HT-29 (cell line): Measurements from ENCODE around the gene PDE7B. TPM values are rescaled to one million over a fixed set of nuclear protein-coding genes. Genes with fewer than 3 reads are reported as not detected.

ENCODE experiments used
- DNase-seq: peaks from one replicate; pipeline ENCODE4 v3.0.0-alpha.2; 2015; ENCODE audit warnings: low spot score
- total RNA-seq: library from RNA; depleted of rRNA; stranded (reverse); fragments of >200 nt; shearing (Covaris generic); gene quantifications from 2 replicates; pipeline ENCODE4 v1.2.3, GENCODE V29; 2014

The PDE7B gene
- total RNA-seq, 1 experiment from 2014 or later, result not detected

DNA sequence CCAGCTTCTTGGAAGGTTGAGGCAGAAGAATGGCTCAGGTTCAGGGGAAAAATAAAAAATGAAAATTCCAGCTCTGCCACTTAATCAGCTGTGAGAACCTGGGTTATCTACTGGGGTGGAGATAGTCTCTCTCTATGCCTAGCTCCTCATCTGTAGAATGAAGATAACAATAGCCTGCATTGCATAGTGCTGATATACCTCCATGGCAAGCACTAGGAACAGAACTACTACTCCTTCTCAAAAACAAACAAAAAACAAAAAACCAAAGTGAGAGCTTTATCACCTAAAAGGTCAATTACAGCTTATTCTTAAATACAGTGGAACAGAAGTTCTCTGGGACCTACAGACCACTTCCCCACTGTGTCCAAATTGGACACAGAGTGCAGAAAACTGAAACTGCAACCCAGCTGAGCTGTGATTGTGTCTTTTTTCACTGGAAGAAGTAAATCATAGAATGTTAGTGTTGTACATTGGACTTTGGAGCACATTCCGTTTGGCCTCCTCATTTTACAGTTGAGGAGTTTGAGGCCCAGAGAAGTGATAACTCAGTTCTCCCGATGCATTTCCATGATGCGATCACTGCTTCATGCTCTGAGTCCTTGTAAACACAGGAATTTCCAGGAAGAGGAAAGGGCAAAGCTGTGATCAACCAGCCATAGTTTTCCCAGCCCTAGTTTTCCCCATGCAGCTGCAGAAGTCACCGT lies 375.3 kb downstream of the PDE7B start:
- no peak for DNase-seq

DNA sequence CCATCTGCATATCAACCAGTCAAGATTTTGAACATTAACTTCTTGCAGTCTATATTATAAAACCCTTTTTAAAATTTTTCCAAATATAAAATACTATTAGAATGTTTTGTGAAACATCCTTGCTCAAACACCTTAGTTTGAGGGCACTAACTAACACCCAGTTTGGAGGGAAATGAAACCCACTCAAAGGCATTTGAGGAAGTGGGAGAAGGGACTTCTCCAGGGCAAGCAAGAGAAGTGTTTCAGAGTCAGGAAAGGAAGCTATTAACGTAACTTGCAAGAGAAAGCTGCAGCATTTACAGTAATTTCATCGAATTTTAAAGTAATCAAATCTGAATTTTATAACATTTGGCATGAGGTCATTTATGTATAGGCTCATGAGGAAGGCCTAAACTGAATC lies 377.3 kb downstream of the PDE7B start:
- no peak for DNase-seq

DNA sequence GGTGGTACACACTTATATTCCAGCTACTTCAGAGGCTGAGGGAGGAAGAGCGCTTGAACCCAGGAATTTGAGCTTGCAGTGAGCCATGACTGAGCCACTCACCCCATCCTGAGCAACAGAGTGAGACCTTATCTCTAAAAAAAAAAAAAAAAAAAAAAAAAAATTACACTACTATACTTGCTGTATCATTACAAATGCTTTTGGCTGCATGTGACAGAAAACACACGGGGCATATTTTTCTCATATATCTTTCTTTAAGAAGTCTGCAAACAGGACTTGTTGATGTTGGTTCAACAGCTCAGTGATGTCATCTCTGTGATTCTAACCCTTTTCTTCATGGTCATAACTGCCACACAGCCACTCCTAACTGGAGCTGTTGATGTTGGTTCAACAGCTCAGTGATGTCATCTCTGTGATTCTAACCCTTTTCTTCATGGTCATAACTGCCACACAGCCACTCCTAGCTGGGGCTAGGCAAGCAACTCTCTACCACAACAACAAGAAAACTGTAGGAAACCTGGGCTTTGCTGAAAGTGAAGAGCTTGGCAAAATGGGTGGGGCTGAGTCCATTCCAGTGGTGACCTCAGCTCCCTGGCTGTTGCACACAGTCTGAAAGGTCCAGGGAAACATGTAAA lies 378.8 kb downstream of the PDE7B start:
- no peak for DNase-seq

DNA sequence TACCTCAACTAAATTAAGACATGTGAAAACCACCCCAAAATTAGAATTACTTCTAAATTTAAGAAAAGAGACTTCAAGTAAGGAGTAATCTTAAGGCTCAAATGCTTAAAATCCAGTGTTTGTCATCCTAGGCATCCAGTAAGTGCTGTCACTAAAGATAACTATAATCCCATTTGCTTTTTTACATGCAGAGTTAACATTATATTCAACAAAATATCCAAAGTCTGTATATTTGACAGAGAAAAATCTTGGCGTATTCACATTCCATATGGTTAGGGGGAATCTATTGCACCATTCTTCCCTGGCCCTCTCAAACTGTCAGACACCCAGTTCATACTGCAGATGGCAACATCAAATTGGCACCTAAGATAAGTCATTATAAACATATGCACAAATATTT lies 381.2 kb downstream of the PDE7B start:
- DNase-seq, result no peak

DNA sequence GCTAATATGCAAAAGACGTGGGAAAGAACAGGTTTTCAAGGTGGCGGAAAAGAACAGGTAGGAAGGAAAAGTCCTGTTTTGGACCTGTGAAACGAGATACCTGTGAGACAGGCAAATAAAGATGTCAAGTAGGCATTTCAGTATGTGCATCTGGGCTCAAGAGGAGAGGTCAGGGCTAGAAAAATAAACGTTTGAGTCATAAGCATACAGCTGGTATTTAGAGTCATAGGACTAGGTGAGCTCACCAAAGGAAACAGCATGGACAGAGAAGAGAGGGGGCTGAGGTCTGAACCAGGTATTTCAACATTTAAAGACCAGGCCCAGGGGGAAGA lies 383.7 kb downstream of the PDE7B start:
- no peak for DNase-seq

DNA sequence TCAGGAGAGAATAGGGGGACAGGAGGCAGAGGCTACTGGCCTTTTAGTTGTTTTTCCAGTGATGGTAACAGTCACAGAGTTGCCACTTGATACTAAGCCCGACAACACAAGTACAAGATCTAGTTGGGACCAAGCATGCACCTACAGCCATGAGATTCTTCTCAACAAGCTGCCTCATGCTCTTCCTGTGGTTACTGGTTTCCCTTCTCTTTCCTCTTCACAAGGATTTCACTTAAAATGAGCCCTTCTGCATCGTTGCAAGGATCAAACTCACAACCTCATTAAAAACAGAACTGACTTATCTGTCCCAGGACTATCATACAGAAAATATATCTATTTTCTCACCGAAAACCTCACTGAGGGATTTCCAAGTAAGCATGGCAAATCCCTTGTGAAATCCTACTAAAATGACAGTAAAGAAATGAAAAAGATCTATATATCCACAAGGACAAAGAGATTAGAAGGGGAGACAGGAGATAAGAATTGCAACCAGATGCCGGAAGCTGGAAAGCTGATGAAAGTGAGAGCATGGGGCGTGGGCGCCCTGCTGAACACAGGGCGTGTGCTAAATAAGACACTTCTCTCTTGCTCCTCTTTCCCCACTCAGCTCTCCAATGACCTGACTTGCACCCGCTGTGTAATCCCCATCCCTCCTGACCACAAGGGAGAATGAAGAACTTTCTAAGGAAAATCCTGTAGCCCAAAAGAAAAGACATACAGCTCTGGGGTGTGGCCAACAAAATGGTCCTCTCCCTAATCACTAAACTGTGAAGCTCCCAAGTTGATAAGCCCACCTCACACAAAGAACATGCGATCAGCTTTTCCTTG lies 385.2 kb downstream of the PDE7B start:
- no peak for DNase-seq

DNA sequence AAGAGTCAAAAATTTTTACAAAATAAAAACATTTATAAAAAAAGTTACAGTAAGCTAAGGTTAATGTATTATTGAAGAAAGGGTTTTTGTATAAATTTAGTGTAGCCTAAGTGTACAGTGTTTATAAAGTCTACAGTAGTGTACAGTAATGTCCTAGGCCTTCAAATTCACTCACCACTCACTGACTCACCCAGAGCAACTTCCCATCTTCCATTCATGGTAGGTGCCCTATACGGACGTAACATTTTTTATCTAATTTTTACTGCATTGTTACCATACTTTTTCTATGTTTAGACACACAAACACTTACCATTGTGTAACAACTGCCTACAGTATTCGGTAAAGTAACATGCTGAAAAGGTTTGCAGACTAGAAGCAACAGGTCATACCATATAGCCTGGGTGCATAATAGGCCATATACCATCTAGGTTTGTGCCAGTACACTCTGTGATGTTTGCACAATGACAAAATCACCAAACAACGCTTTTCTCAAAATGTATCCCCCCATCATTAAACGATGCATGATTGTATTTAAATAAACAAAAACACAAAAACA lies 392.6 kb downstream of the PDE7B start:
- no peak for DNase-seq
